Activated naive CD4-positive, alpha-beta T cell treated with anti-CD3 and anti-CD28 coated beads for 36 hours (primary cell): ENCODE measurements around the gene ATP6V1D. TPM values are rescaled to one million over a fixed set of nuclear protein-coding genes. Genes with fewer than 3 reads are reported as not detected.
"Not testable (repeated sequence)": the region's sequence is repeated elsewhere in the genome, so short reads cannot be mapped to it uniquely, and the experiment has no call there.

Experiments used
- CTCF ChIA-PET: fragments of 350-600 bp; sonication (Branson Sonifier 250); formaldehyde crosslinking; loops from one replicate; lab custom pipeline; 2021; ENCODE audit warnings: antibody characterized with exemption; lab: Charles Lee
- DNase-seq: peaks from one replicate; pipeline ENCODE4 v3.0.0-alpha.2; 2020
- H3K27ac Mint-ChIP-seq: one replicate; pipeline ENCODE4 v1.8.0; 2021; ENCODE audit warnings: mild to moderate bottlenecking, mixed read lengths
- H3K27me3 Mint-ChIP-seq: one replicate; pipeline ENCODE4 v1.8.0; 2021; ENCODE audit warnings: low read depth, mixed read lengths
- H3K36me3 Mint-ChIP-seq: one replicate; pipeline ENCODE4 v1.8.0; 2021; ENCODE audit warnings: low read depth, mixed read lengths
- H3K4me1 Mint-ChIP-seq: one replicate; pipeline ENCODE4 v1.8.0; 2021; ENCODE audit warnings: low read depth, mixed read lengths
- H3K4me3 Mint-ChIP-seq: one replicate; pipeline ENCODE4 v1.8.0; 2021; ENCODE audit warnings: mild to moderate bottlenecking, moderate library complexity, mixed read lengths
- H3K9me3 Mint-ChIP-seq: one replicate; pipeline ENCODE4 v1.8.0; 2021; ENCODE audit warnings: mixed read lengths
- intact Hi-C: fragments of 100-400 bp; cut with micrococcal nuclease; formaldehyde crosslinking; loops from one replicate; pipeline ENCODE4 v1.15.1; 2023
- total RNA-seq, 2 experiments: library from RNA; stranded (reverse); gene quantifications; one replicate each; pipeline ENCODE4 v1.2.3, GENCODE V29; 2021

Gene ATP6V1D
- total RNA-seq, 2 experiments from 2014 or later: 16.5 to 19.9 TPM

- CTCF ChIA-PET: no interaction called here
- intact Hi-C loops: no loop called here
- H3K9me3 Mint-ChIP-seq: no peaks in the 10 kb centered on the region
- no peak overlapping the region for H3K27ac Mint-ChIP-seq
- H3K27me3 Mint-ChIP-seq: no peaks in the 10 kb centered on the region
- no peak for DNase-seq
- no peak overlapping the region for H3K4me3 Mint-ChIP-seq
- H3K4me1 Mint-ChIP-seq: no peaks in the 10 kb centered on the region
- H3K36me3 Mint-ChIP-seq: peaks cover 26% of the 10 kb centered on the region
Measured at GRCh38 chr14:67331368-67332125, 28.1 kb downstream of the ATP6V1D start.

GRCh38 chr14:67329666-67330065 lies 29.9 kb downstream of the ATP6V1D start:
- intact Hi-C loops, DNase-seq, H3K27ac Mint-ChIP-seq, CTCF ChIA-PET, H3K27me3 Mint-ChIP-seq, H3K4me3 Mint-ChIP-seq, H3K9me3 Mint-ChIP-seq, H3K4me1 Mint-ChIP-seq: not testable (repeated sequence)
- H3K36me3 Mint-ChIP-seq: peaks cover 30% of the 10 kb centered on the region

- H3K4me3 Mint-ChIP-seq: no peak overlapping the region
- H3K27me3 Mint-ChIP-seq: no peaks in the 10 kb centered on the region
- CTCF ChIA-PET: interaction anchor here (0.7 kb wide), 1 partner anchor 46 kb away, joined by 3 read pairs; no protein-coding TSS in a partner anchor
- H3K27ac Mint-ChIP-seq: no peak overlapping the region
- intact Hi-C loops: no loop called here
- no peak for DNase-seq
- no peaks in the 10 kb centered on the region for H3K4me1 Mint-ChIP-seq
- no peaks in the 10 kb centered on the region for H3K9me3 Mint-ChIP-seq
- H3K36me3 Mint-ChIP-seq: peaks cover 1% of the 10 kb centered on the region
Measured at GRCh38 chr14:67319142-67319541, 40.5 kb downstream of the ATP6V1D start.

GRCh38 chr14:67317822-67318221 lies 41.8 kb downstream of the ATP6V1D start:
- CTCF ChIA-PET: interaction anchor here (0.6 to 1.1 kb wide), 2 partner anchors 32 kb away, joined by 3 to 4 read pairs; no protein-coding TSS in a partner anchor
- Mint-ChIP-seq H3K36me3 (peaks cover 1% of the 10 kb centered on the region), H3K27me3 (no peaks in the 10 kb centered on the region), H3K4me3 (no peak overlapping the region), H3K4me1 (no peaks in the 10 kb centered on the region), H3K27ac (no peak overlapping the region), H3K9me3 (no peaks in the 10 kb centered on the region)
- DNase-seq: no peak
- intact Hi-C loops: no loop called here

GRCh38 chr14:67313153-67313552 lies 46.5 kb downstream of the ATP6V1D start:
- Mint-ChIP-seq H3K27ac (no peak overlapping the region), H3K9me3 (no peaks in the 10 kb centered on the region), H3K27me3 (no peaks in the 10 kb centered on the region), H3K4me3 (no peak overlapping the region), H3K4me1 (no peaks in the 10 kb centered on the region), H3K36me3 (peaks cover 1% of the 10 kb centered on the region)
- CTCF ChIA-PET: no interaction called here
- no peak for DNase-seq
- intact Hi-C loops: no loop called here

GRCh38 chr14:67311868-67312267 lies 47.7 kb downstream of the ATP6V1D start:
- H3K9me3 Mint-ChIP-seq: no peaks in the 10 kb centered on the region
- intact Hi-C loops: no loop called here
- CTCF ChIA-PET: interaction anchor here (0.6 kb wide), 1 partner anchor 241 kb away, joined by 3 read pairs; no protein-coding TSS in a partner anchor
- no peak overlapping the region for H3K4me3 Mint-ChIP-seq
- peaks cover 1% of the 10 kb centered on the region for H3K36me3 Mint-ChIP-seq
- no peak for DNase-seq
- no peaks in the 10 kb centered on the region for H3K27me3 Mint-ChIP-seq
- H3K4me1 Mint-ChIP-seq: no peaks in the 10 kb centered on the region
- no peak overlapping the region for H3K27ac Mint-ChIP-seq

Other genes starting within 250 kb of the ATP6V1D start
- gene GARIN2, start 170.4 kb downstream of the ATP6V1D start, total RNA-seq: not detected
- 1 to 10 TPM; 6.6 to 7.6 TPM for gene PALS1, start 118.4 kb downstream of the ATP6V1D start, total RNA-seq
- gene EIF2S1, start 524 bp upstream of the ATP6V1D start, total RNA-seq: 100 to 1,000 TPM; 186 to 196 TPM
- 1 to 10 TPM; 2.2 to 3.2 TPM for gene PLEK2, start 52.4 kb upstream of the ATP6V1D start, total RNA-seq
- under 1 TPM; 0.49 to 0.64 TPM for gene TMEM229B, start 128.9 kb upstream of the ATP6V1D start, total RNA-seq
- gene PLEKHH1, start 173.5 kb upstream of the ATP6V1D start, total RNA-seq: 1 to 10 TPM; 2.2 to 2.5 TPM
- gene PIGH, start 240.5 kb upstream of the ATP6V1D start, total RNA-seq: 10 to 100 TPM; 11.9 to 12.4 TPM